GM21529 (cell line): ENCODE measurements around the gene KCNMB1.

Experiments used
- ATAC-seq: cut with Tn5 transposase; IDR thresholded peaks from one replicate; pipeline ENCODE4 v1.9.1; 2021; ENCODE audit not compliant: unreplicated experiment

Gene KCNMB1

DNA sequence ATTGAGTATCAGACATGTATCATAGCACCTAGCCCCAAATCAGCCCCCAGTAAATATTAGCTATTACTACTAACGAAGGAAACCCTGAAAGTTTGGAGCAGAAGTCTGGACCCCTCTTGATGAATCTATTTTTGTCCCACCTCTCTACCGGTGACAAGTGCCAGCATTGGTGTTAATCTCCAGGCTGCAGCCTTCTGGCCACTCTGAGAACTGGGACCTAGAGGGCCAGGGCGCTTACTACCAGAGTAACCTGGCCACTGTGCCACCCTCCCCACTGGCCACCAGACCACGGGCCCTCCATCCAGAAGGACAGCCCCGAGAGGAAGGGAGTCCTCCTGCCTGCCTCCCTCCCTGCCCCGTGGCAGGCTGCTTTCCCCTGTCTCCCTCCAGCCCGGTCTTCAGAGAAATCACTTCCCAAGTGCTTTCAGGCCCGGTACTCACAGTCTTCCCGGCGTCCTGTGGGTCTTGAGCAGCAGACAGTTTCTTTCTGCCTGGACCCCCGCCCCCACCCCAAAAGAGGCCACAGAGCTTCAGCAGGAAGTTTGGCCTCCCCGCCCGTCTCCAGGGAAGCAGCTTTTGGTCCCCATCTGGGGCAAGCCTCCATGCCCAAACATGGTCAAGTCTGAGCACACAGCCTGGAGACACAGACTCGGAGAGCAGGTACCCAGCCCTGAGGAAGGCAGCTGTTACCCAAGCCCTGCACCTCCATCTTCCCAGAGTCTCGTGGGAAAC, at the start of gene KCNMB1:
Gene KCNMB1, minus strand, starts transcription at position 550 of the 732 bp plus-strand sequence. CDS start 3,920 bp downstream, outside the sequence.
- ATAC-seq, result no peak

GRCh38 chr5:170438581-170438980, 49.4 kb upstream of the KCNMB1 start:
- no peak for ATAC-seq

- no peak for ATAC-seq
These were observed 48.6 kb upstream of the KCNMB1 start for GRCh38 chr5:170437621-170438375.

GRCh38 chr5:170436335-170436734, 47.2 kb upstream of the KCNMB1 start:
- ATAC-seq, result no peak

GRCh38 chr5:170434966-170435605, 45.9 kb upstream of the KCNMB1 start:
- peak; percentile 86 for ATAC-seq

DNA sequence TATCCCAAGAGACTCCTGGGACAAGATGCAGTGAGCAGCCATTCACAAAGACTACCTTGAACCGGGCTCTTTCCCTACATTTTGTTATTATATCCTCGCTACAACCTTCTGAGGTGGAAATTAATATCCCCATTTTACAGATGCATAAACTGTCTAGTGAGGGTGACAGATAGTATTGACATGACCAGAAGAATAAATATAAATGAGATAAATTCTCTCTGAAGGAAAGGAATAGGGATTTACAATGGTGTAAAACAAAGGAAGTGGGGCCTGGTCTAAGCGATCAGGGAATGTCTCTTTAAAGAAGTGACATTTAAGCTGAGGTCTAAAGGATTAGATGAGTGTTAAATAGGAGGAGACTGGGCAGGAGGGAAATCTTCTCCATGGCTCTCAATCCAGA, 43.5 kb upstream of the KCNMB1 start:
- no peak for ATAC-seq

DNA sequence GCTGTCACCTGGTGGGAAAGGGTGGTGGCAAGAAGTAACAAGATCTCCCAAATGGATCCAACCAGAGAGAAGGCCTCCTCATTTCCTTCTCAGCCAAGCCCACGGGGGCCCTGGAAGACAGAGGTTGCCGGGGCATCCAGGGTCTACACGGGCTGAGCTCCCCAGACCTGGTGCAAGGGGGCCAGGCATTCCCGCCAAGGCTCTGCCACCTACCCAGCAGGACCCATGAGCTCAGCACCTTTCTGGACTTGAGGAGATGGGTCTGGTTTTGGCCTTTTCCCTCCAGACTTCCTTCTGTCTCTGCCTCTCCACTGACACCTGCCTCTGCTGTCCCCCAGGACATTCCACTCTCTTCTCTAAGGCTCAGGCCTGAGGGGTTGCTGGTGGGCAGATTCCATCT, 42.4 kb upstream of the KCNMB1 start:
- ATAC-seq, result no peak

- no peak for ATAC-seq
These were observed 41.8 kb upstream of the KCNMB1 start for GRCh38 chr5:170430866-170431437.

- ATAC-seq, result no peak
These were observed 41.1 kb upstream of the KCNMB1 start for GRCh38 chr5:170430256-170430655.

DNA sequence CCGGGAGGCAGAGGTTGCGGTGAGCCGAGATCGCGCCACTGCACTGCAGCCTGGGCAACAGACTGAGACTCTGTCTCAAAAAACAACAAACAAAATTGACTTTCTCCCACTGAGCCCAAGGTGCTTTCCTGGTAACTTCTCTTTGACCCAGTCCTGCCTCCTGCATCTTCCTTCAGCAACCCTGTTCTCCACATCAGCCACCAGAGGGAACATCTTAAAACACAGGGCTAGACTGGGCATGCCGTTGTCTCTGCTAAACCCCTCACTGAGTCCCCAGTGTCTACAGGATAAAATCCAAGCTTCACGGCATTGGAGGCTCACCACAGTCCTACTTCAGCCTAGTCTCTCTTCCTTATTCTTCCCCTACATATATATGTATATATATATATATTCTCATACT, 39.8 kb upstream of the KCNMB1 start:
- no peak for ATAC-seq

DNA sequence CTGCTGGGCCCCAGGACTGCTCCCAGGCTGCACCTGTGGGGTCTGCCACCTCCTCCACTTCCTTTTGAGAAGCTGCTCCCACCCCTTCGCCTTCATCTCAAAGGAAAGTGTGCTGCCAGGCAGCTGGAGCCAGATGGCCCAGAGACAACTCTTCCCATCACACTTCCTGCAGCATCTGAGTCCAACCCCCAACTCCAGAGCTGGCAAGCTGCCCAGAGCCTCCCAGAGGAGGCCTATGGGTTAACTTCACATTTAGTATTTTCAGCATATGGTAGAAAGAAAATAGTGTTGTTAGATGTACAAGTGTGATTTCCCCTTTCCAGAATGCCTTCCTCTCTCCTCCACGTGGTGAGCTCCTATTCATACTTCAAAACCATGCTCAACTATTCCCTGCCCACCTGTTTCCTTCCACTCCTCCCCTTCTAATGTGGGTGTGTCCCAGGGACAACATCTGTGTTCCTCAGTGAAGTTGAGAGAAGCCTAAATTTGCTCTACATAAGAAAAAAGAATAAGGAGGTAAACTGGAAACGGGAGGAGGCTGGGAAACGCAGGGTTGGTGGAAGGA, 38.6 kb upstream of the KCNMB1 start:
- ATAC-seq, result no peak

GRCh38 chr5:170426786-170427185, 37.6 kb upstream of the KCNMB1 start:
- ATAC-seq, result no peak

- no peak for ATAC-seq
These were observed 37.1 kb upstream of the KCNMB1 start for GRCh38 chr5:170426149-170426767.

- ATAC-seq, result no peak
These were observed 36.6 kb upstream of the KCNMB1 start for GRCh38 chr5:170425731-170426130.

- no peak for ATAC-seq
These were observed 35.5 kb upstream of the KCNMB1 start for GRCh38 chr5:170424629-170425028.

DNA sequence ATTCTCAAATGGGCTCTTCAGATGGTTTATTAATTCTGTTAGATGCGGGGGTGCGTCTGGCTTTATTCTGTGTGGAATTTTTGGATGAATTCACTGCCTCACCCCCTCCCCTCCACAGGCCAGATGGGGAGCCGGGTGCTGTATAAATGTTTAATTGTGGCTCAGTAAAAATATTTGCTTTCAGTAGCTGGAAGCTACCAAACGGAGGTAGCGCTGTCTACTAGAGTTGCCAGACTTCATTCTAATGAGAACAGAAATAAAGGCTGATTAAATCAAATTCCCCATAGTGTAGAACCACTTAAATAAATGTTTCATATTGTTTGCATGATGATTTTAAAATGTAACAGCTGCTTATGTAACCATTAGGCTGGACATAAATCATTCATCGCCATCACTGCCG, 34.5 kb upstream of the KCNMB1 start:
- no peak for ATAC-seq

GRCh38 chr5:170421826-170422225, 32.7 kb upstream of the KCNMB1 start:
- no peak for ATAC-seq

DNA sequence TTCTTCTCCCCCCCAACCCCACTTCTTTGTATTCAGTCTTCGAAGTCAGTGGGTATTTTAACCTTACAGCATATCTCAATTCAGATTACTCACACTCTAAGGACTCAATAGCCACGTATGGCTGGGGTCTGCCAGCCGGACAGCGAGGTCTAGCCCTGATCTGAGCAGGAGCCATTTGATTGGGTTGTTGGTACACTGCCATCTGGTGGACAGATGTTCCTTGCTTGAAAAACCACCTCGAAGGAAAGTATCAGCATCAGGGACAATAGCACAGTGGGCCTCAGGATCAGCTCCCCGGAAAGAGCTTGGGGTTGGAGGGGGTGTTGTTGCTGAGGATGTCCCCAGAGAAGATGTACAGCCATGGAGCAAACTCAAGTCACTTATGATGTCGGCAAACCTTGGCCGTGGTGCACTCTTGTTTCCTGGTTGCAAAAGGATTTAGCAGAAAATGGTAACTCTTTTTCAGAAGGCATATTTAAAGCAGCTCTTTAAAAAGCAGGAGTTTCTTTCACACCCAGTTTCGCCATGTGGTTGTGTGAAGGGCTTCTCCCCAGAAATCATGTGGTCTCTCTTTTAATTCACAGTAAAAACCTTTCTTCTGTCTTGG, 31.7 kb upstream of the KCNMB1 start:
- ATAC-seq, result no peak

DNA sequence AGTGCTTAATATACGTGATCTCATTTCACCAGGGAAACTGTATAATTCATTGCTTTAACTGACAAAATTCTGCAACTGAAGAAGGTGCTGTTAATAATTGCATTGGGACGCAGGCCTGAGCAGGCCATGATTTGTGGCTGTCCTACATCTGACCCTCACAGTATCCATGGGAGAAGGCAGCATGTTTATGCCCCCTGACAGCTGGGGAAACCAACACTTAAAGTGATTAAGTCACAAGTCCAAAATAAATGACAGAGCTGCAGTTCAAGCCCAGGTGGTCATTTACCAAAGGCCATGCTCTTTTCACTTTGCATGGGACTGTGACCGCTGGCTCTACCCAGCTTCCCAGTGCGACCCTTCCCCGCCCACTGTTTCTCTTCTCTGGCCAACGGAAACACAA, 30.5 kb upstream of the KCNMB1 start:
- no peak for ATAC-seq

- ATAC-seq, result no peak
These were observed 29.6 kb upstream of the KCNMB1 start for GRCh38 chr5:170418736-170419135.
